ENCODE measurements around the gene SMARCA5.
A peak's percentile ranks its signal among the peaks of the same experiment; 100 is the strongest.
"Not testable (repeated sequence)": the region's sequence is repeated elsewhere in the genome, so short reads cannot be mapped to it uniquely, and the experiment has no call there.

Gene SMARCA5, protein sequence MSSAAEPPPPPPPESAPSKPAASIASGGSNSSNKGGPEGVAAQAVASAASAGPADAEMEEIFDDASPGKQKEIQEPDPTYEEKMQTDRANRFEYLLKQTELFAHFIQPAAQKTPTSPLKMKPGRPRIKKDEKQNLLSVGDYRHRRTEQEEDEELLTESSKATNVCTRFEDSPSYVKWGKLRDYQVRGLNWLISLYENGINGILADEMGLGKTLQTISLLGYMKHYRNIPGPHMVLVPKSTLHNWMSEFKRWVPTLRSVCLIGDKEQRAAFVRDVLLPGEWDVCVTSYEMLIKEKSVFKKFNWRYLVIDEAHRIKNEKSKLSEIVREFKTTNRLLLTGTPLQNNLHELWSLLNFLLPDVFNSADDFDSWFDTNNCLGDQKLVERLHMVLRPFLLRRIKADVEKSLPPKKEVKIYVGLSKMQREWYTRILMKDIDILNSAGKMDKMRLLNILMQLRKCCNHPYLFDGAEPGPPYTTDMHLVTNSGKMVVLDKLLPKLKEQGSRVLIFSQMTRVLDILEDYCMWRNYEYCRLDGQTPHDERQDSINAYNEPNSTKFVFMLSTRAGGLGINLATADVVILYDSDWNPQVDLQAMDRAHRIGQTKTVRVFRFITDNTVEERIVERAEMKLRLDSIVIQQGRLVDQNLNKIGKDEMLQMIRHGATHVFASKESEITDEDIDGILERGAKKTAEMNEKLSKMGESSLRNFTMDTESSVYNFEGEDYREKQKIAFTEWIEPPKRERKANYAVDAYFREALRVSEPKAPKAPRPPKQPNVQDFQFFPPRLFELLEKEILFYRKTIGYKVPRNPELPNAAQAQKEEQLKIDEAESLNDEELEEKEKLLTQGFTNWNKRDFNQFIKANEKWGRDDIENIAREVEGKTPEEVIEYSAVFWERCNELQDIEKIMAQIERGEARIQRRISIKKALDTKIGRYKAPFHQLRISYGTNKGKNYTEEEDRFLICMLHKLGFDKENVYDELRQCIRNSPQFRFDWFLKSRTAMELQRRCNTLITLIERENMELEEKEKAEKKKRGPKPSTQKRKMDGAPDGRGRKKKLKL

DNA sequence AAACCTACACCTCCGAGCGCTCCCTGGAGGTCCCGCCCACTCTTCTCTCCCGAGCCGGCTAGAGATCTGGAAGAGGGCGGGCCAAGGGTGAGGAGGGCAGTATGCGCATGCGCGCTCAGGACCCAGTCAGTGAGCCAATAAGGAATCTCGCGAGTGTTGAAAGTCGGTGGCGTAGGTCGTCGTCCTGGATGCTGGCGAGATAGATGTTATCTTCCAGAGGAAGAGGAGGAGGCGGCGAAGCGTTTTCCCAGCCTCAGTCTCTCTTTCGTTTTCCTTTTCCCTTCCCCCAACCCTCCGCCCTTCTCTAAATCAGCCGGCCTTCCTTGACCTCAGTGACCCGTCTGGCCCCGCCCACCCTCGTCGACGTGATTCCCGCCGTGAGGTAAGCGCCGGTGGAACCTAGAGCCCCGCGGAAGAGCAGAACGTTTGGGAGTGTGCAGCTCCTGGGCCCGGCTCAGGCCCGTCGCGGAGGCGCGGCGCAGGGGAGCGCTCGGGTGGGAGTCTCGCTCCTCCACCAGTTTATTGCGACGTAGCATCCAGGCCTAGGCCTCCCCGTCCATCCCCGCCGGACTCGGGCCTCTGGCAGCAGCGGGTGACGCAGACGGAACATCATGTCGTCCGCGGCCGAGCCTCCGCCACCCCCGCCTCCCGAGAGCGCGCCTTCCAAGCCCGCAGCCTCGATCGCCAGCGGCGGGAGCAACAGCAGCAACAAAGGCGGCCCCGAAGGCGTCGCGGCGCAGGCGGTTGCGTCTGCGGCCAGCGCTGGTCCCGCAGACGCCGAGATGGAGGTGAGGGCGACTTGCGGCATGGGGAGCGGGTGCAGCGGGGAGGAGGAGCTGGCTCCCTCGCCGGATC, at the start of gene SMARCA5:
TSS of gene SMARCA5 (plus strand) at position 389 of the 855 bp plus-strand sequence. CDS start at position 612, 223 bp downstream.
- peak; percentile 97 for DNase-seq (ENCODE audit: low spot score)

DNA sequence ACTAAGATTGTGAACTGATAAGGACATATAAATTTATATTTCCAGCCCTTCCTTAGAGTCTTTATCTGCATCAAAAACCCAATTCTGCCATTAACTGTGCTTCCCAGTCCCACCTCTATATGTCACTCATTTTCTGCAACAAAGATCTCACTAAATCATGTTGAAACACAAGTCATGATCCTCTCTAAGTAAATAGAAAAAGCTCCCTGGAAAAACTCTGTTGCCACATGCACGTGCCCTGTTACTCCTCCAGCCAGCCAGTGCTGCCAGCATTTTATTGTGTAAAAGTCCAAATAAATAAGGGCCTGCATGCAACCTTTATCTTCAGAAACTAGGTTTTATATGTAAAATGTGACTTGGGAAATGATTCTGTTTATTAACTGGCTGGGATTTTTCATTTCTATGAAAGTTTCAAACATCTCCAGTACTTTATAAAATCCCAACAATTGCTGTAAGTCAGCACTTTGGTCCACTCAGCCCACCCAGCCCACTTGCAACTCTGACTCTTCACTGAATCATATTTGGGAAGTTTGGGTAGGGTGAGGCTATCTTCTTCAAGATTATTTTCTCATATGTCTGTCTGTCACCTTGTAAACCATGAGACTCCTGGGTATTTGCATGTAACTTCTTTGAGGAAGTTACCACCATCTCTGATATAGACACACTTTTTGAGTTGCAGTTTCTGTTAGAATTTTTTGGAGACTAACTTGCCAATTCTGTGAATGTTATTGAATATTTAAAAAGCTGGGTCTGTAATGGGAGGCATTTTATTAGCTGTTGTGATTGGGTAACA, 40.0 kb upstream of the SMARCA5 start:
- DNase-seq (ENCODE audit: low spot score) = no peak

DNA sequence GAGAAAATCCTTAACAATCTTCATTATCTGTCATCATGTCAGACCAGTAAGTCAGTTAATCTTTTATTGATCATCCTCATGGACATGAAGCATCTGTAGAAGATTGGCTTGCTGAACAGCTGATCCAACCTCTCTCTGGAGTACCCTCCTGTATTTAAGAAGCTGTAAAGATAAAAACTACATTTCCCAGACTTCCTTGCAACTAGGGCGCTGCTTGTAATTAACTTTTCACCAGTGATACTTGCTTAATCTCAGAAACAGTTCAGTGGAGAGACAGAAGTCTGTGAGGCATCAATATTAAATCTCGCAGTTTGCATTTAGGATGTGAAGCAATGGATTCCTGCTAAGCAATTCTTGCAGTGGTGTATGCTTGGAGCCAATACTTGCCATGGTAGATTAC, 36.0 kb upstream of the SMARCA5 start:
- DNase-seq (ENCODE audit: low spot score) = no peak

DNA sequence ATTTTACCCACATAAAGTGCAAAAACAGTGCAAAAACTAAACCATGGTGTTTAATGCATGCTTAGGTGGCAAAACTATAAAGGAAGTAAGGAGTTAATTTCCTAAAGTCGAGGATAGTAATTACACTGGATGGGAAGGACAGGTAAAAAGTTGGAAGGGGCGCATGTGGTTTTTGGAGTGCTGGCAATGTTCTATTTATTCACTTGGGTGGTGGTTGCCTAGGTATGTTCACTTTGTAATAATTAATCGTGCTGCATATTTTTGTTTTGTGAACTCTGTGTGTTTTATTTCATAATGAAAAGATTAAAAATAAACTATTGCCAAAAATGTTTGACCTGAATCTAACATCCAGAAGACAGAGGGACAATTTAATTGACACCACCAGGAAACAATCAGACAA, 32.1 kb upstream of the SMARCA5 start:
- no peak for DNase-seq (ENCODE audit: low spot score)

DNA sequence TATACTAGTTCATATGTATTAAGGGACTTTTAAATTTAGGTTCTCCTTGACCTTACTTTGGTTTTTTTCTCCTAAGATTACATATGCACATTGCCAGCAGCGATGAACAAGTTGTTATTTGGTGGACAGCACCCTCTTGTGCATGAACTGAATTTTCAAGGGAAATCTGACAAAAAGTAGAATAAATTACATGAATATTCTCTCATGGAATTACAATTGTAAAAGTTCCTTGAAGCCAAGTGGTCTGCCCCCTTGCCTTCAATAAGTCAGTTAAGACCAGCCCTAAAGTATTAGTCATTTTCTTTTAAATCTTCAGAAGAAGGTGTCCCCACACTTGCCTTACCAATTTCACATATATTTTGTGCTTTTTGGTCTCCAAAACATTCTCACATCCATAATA, 30.7 kb upstream of the SMARCA5 start:
- DNase-seq (ENCODE audit: low spot score) = no peak

DNA sequence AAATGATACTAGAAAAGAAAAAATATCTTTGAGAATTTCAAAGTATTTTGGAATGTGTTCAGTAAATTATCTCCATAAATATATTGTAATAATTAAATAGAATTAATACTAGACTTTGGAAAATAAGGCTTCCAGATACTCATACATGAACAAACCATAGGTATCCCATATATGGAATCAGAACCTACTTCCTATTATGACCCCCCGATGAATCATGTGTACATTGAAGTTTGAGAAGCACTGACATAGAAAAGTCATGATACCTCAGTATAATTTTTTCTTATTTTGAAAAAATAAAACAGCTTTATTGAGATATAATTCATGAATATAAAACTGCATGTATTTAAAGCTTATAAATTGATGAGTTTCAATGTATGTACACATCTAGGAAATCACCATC, 27.2 kb upstream of the SMARCA5 start:
- DNase-seq (ENCODE audit: low spot score) = no peak

DNA sequence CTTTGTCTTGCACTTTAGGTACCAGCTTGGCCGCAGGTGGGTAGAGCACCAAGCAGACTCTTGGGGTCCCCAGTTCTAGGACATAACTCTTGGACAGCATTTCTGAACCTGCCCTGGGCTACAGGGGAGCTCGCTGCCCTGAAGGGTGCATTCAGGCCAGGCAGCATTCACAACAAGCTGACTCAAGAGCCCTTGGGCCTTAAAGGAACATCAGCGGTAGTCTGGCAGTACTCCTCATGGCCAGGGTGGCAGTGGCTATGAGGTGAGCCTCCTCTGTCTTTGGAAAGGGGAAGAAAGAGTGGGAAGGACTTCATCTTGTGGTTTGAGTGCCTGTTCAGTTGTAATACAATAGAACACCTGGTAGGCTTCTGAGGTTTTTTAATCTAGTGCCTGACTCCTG, 24.8 kb upstream of the SMARCA5 start:
- DNase-seq (ENCODE audit: low spot score) = no peak

DNA sequence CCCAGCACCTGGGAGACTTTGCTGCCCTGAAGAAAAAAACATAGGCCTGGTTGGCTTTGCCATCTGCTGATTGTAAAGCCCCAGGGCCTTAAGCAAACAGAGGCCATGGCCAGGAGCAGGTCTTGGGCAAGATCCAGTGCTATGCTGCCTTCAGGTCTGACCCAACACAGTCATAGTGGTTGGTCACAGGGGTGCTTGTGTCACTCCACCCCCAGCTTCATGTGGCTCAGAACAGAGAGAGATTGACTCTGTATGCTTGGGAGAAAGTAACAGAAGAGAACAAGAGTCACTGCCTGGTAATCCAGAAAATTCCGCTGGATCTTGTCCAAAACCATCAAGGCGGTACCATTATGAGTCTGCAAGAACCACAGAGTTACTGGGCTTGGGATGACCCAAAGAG, 24.4 kb upstream of the SMARCA5 start:
- no peak for DNase-seq (ENCODE audit: low spot score)

DNA sequence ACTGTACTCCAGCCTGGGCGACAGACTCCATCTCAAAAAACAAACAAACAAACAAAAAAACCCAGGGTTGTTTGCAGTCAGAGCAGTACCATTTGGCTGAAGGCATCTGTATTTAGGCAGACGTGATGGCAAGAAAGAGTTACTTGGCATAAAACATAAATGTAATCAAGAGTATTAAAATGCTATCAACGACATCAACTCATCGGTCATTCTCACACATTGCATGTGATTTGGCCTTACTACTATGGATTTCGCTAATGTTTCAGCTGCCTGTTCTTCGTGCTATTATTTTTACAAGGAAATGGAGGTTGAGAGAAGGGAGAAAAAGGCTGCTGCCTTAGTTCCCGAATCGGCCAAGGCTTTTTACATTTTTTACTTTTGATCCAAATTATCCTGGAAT, 15.5 kb upstream of the SMARCA5 start:
- no peak for DNase-seq (ENCODE audit: low spot score)

DNA sequence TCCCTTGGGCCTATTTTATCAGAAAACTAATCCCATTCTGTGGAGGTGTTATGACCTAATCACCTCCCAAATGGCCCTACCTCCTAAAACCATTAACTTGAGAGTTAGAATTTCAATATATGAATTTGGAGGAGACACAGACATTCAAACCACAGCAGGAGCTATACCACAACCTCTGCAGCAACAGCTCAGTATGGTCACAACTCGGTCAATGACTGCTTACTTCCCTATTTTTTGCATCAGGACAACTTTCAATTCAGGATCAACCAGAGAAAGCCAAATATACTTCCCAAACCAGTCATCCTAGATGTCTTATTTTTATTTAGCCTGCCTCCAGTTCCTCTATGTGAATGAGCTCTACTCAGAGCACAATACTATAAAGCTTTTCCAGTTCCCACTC, 11.3 kb upstream of the SMARCA5 start:
- no peak for DNase-seq (ENCODE audit: low spot score)

DNA sequence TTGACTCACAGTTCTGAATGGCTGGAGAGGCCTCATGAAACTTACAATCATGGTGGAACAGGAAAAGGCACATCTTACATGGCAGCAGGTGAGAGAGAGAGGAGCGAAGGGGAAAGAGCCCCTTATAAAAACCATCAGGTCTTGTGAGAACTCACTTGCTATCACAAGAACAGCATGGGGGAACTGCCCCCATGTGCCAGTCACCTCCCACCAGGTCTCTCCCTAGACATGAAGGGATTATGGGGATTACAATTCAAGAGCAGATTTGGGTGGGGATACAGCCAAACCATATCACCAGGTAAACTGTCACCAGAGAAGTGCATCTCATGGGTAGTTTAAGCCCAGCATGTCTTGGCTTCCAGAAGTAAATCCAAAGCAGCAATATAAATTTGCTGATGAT, 7.5 kb upstream of the SMARCA5 start:
- no peak for DNase-seq (ENCODE audit: low spot score)

DNA sequence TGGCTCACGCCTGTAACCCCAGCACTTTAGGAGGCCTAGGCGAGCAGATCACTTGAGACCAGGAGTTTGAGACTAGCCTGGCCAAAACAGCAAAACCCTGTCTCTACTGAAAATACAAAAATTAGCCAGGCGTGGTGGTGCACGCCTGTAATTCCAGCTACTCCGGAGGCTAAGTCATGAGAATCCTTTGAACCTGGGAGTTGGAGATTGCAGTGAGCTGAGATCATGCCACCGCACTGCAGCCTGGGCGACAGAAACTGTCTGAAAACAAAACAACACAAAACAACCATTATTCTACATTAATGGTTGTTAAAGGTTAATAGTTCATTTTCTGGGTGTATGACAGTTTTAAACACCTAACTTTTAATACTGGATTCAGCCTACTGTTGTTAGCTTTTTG, 1.6 kb upstream of the SMARCA5 start:
- DNase-seq (ENCODE audit: low spot score) = no peak

DNA sequence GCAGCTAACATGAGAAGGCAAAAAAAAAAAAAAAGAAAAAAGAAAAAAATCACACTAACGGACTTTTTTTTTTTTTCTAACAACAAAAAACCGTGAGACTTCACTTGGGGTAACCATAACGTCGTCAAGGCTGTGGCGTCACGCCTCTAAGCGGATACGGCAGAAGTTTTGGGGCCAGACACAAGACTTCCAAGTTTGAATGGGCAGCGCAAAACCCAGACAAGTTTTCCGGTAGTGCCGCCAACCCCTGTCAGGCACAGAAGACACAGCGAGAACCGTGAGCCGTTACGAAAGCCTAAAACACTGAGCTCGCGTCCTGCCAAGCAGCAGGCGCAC, 556 bp upstream of the SMARCA5 start:
- no peak for DNase-seq (ENCODE audit: low spot score)

DNA sequence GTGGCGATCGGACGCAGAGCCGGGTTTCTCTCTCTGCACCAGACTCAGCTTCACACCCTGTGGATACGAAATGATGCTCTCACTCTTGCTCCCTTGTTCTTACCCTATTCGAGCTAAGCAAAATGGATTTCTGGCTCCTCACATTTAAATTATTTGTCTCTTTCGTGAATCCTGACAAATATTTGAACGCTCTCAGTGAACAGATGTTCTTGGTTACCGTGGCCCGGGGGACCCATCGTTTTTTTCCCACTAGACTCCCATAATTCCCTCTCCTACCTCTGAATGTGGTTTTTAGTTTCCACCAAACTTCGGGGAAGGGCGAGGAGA, 630 bp downstream of the SMARCA5 start:
- DNase-seq (ENCODE audit: low spot score) = no peak

DNA sequence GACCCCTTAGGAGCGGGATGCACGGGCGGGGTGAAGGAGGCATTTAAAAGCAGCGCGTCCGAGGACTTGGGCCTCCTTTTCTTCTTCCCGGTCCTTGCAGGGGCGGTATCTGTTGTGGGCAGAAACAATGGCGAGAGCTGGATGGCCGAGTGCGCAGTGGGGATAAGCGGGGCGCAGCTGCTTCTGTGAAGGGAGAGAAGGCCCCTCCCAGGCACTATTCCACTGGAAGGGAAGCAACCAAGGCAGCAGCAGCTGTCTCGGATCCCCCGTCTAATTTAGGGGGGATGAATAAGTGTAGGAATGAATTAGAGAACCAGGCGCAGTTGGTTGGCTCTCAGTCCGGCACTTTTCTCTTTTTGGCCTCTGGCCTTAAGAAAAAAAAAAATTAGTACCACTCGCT, 995 bp downstream of the SMARCA5 start:
- peak; percentile 70 for DNase-seq (ENCODE audit: low spot score)

DNA sequence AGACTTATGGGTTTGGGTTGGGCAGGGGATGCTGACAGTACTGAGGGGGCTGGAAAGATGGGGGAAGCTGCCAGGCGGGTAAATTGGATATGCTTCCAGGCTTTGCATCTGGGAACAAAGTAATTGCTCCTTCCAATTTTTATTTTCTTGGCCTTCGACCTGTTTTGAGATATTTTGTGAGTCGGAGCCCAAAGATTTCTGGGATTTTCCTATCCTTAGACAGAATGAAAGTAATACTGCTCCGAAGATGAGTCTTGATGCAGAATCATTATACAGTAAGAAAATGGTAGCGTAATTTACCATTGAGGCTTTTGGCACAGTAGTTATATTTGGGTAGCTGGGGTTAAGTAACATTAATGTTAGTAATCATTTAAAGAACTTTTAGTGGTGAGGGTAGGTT, 1.4 kb downstream of the SMARCA5 start:
- DNase-seq (ENCODE audit: low spot score) = no peak

DNA sequence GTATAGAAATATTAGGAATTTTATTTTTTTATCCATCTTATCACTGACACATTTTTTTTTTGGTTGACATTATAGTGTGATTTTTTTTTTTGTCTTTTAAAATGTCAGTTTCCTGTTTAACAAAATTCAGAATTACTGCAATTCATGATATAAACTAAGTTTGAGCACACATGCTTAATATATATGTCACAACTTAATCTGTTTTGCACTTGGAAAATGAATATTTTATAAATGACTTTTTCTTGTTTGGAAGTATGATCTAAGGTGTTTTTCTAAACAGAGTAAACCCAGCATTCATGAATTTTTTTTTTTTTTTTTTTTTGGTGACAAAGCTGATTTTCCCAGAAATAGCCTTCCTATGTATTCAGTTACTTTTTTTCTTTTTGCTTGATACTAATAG, 2.4 kb downstream of the SMARCA5 start:
- DNase-seq (ENCODE audit: low spot score) = no peak

DNA sequence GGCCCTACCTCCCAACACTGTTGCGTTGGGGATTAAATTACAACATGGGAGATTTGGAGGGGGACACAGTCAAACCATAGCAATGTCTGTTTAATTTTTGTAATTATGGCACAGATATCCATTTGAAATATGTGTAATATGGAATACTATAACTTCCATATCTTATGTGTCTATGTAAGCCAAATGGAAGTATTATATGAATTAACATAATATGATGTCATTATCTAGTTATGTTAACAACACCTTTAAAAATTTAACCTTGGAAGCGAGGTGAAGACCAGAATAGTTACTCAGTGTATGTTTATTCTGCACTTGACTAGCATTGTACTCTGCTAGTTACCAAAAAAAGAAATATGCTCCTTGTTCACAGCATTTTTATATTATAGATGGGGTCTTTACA, 4.3 kb downstream of the SMARCA5 start:
- no peak for DNase-seq (ENCODE audit: low spot score)

DNA sequence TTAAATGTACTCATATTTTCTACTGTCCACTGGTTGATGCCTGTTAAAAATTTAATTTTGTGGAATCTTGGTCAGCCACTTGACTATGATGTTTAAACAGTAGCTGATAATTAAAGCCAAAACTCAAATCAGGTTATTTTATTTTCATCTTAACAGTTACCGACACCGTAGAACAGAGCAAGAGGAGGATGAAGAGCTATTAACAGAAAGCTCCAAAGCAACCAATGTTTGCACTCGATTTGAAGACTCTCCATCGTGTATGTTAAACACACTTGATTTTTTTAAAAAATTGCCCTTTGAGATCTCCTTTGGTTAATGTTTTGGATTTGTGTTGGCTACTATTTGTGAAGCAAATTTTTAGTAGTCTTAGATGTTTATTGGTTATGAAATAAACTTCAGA, 10.7 kb downstream of the SMARCA5 start:
- DNase-seq (ENCODE audit: low spot score) = no peak

DNA sequence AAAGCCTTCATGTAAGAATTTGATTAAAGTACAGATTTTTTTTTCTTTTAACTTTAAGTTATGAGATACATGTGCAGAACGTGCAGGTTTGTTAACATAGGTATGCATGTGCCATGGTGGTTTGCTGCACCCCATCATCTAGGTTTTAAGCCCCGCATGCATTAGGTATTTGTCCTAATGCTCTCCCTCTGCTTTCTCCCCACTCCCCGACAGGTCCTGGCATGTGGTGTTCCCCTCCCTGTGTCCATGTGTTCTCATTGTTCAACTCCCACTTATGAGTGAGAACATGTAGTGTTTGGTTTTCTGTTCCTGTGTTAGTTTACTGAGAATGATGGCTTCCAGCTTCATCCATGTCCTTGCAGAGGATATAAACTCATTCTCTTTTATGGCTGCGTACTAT, 14.5 kb downstream of the SMARCA5 start:
- DNase-seq (ENCODE audit: low spot score) = not testable (repeated sequence)

DNA sequence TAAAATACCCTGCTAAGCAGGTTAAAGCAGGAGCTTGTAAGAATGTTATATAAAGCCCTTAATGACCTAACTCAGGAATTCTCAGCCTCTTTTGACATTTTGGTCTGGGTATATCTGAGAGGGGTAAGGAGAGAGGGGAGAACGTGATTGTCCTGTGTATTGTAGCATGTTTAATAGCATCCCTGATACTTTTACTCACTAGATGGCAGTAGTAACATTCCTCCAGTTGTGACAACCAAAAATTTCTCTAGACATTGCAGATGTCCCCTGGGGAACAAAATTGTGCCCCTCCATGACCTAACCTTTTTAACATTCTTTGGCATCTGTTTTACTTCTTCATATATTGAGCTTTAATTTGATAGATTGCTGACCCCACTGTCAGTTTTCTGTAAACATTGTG, 17.9 kb downstream of the SMARCA5 start:
- no peak for DNase-seq (ENCODE audit: low spot score)

Measured in ecto neural progenitor cell (in vitro differentiated cells).